ENCODE measurements around the gene COBL. TPM values are rescaled to one million over a fixed set of nuclear protein-coding genes. Genes with fewer than 3 reads are reported as not detected.

The COBL gene
- total RNA-seq, 1 experiment from 2014 or later = 0.39 TPM

DNA sequence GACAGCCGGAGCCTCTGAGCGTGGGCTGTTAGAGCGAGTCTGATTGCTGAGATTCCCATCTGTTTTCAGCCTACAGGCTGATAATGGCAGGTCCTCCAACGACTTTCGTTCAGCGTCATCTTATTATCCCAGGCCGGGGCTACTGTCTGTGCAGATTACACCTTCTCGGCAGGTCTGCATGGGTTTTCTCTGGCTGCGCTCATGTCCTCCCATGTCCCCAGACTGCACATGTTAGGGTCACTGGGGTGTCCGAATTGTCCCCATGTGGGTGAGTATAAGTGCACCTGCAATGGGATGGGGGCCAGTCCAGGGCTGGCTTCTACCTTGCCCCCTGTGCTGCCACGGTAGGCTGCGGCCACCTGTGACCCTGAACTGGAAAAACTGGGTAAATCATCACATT, 257.8 kb downstream of the COBL start:
- intact Hi-C loops (cut with micrococcal nuclease; ENCODE audit: unreplicated experiment) (no loop called here), in situ Hi-C loops (cut with HindIII; ENCODE audit: low pct_unique_long_range_greater_than_20kb, low sequenced_read_pairs) (no loop called here)
- CTCF ChIA-PET = no interaction called here
- TF ChIP-seq, protein P1, sequence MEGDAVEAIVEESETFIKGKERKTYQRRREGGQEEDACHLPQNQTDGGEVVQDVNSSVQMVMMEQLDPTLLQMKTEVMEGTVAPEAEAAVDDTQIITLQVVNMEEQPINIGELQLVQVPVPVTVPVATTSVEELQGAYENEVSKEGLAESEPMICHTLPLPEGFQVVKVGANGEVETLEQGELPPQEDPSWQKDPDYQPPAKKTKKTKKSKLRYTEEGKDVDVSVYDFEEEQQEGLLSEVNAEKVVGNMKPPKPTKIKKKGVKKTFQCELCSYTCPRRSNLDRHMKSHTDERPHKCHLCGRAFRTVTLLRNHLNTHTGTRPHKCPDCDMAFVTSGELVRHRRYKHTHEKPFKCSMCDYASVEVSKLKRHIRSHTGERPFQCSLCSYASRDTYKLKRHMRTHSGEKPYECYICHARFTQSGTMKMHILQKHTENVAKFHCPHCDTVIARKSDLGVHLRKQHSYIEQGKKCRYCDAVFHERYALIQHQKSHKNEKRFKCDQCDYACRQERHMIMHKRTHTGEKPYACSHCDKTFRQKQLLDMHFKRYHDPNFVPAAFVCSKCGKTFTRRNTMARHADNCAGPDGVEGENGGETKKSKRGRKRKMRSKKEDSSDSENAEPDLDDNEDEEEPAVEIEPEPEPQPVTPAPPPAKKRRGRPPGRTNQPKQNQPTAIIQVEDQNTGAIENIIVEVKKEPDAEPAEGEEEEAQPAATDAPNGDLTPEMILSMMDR (IDR thresholded peaks at IDR 0.05) = no peak
- TF ChIP-seq POLR2AphosphoS5 (IDR thresholded peaks at IDR 0.05; ENCODE audit: low read depth, low read length) (no peak), SIN3A (IDR thresholded peaks at IDR 0.05; ENCODE audit: borderline replicate concordance, insufficient read depth, low read depth, low read length) (no peak), TCF7L2 (IDR thresholded peaks at IDR 0.05; ENCODE audit: low read depth, low read length) (no peak)
- TF ChIP-seq, protein P2, sequence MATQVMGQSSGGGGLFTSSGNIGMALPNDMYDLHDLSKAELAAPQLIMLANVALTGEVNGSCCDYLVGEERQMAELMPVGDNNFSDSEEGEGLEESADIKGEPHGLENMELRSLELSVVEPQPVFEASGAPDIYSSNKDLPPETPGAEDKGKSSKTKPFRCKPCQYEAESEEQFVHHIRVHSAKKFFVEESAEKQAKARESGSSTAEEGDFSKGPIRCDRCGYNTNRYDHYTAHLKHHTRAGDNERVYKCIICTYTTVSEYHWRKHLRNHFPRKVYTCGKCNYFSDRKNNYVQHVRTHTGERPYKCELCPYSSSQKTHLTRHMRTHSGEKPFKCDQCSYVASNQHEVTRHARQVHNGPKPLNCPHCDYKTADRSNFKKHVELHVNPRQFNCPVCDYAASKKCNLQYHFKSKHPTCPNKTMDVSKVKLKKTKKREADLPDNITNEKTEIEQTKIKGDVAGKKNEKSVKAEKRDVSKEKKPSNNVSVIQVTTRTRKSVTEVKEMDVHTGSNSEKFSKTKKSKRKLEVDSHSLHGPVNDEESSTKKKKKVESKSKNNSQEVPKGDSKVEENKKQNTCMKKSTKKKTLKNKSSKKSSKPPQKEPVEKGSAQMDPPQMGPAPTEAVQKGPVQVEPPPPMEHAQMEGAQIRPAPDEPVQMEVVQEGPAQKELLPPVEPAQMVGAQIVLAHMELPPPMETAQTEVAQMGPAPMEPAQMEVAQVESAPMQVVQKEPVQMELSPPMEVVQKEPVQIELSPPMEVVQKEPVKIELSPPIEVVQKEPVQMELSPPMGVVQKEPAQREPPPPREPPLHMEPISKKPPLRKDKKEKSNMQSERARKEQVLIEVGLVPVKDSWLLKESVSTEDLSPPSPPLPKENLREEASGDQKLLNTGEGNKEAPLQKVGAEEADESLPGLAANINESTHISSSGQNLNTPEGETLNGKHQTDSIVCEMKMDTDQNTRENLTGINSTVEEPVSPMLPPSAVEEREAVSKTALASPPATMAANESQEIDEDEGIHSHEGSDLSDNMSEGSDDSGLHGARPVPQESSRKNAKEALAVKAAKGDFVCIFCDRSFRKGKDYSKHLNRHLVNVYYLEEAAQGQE (IDR thresholded peaks at IDR 0.05; ENCODE audit: insufficient read depth in 1 of 2, low read depth in 2 of 2, low read length in 1 of 2) = no peak
- no peak for ATAC-seq
- Histone ChIP-seq H3K36me3 (ENCODE audit: control insufficient read depth, insufficient read depth, low read length) (no peaks in the 10 kb centered on the region), H3K27ac (ENCODE audit: low read length) (no peak overlapping the region), H3K4me3 (ENCODE audit: low read depth in 2 of 2, low read length in 2 of 2) (no peak overlapping the region), H3K9me3 (ENCODE audit: control insufficient read depth, insufficient read depth, low read depth, low read length) (no peaks in the 10 kb centered on the region), H3K27me3 (ENCODE audit: control insufficient read depth, insufficient read depth, low read length) (no peaks in the 10 kb centered on the region), H3K4me1 (ENCODE audit: control insufficient read depth, insufficient read depth, low read length) (no peaks in the 10 kb centered on the region)
- BruUV-seq (replicated peaks) = no TSS peak
- POLR2A ChIA-PET = no interaction called here
- no peak for DNase-seq (ENCODE audit: low read depth, low spot score)

DNA sequence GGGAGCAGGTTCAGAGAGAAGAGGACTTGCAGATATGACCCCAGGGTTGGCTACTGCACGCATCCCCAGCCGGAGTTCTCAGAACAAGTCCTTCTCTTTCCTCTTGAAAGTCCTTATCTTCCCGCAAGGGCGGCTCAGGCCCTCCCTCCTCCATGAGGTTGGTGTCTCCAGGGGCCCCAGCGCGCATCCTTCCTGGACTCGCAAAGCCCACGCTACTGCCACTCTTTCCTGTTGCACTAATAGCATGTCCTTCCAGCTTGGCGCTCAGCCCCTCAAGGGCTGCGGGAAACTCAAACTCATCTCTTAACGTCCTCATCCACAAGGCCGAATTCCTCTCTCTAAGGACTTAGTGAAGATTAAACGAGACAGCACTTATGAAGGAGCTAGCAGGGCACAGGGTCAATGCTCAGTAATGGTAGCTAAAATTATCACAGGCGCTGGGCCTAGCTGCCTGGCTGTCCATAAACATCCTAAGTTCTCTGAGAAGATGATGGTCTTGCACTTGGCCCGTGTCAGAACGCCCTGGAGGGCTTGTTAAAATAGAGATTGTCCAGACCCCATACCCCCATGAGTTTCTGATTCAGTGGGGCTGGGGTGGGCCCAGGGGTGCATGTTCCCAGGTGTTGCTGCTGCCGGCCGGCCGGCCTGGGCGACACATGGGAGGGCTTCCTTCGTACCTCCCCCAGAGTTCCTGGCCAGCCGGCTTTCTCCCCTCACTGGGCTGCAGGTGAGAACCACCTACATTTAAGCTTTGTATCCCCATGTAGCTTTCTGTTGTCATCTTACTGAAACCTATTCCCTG, 261.4 kb downstream of the COBL start:
- Histone ChIP-seq H3K9me3 (ENCODE audit: control insufficient read depth, insufficient read depth, low read depth, low read length) (no peaks in the 10 kb centered on the region), H3K27ac (ENCODE audit: low read length) (no peak overlapping the region), H3K27me3 (ENCODE audit: control insufficient read depth, insufficient read depth, low read length) (peaks cover 3% of the 10 kb centered on the region), H3K4me1 (ENCODE audit: control insufficient read depth, insufficient read depth, low read length) (no peaks in the 10 kb centered on the region), H3K4me3 (ENCODE audit: low read depth in 2 of 2, low read length in 2 of 2) (no peak overlapping the region), H3K36me3 (ENCODE audit: control insufficient read depth, insufficient read depth, low read length) (no peaks in the 10 kb centered on the region)
- no peak for DNase-seq (ENCODE audit: low read depth, low spot score)
- ChIA-PET CTCF (no interaction called here), POLR2A (no interaction called here)
- TF ChIP-seq, protein P1 (IDR thresholded peaks at IDR 0.05) = no peak
- no peak for TF ChIP-seq TCF7L2 (IDR thresholded peaks at IDR 0.05; ENCODE audit: low read depth, low read length)
- TF ChIP-seq, protein P2 (IDR thresholded peaks at IDR 0.05; ENCODE audit: insufficient read depth in 1 of 2, low read depth in 2 of 2, low read length in 1 of 2) = no peak
- no peak for TF ChIP-seq POLR2AphosphoS5 (IDR thresholded peaks at IDR 0.05; ENCODE audit: low read depth, low read length)
- no peak for TF ChIP-seq SIN3A (IDR thresholded peaks at IDR 0.05; ENCODE audit: borderline replicate concordance, insufficient read depth, low read depth, low read length)
- in situ Hi-C loops (cut with HindIII; ENCODE audit: low pct_unique_long_range_greater_than_20kb, low sequenced_read_pairs) = no loop called here
- ATAC-seq = no peak
- no TSS peak for BruUV-seq (replicated peaks)
- intact Hi-C loops (cut with micrococcal nuclease; ENCODE audit: unreplicated experiment) = no loop called here
